HepG2 (cell line): ENCODE measurements around the gene ABCG2.

Experiments used
- HNRNPL ChIP-seq: fragments of 200-400 bp; formaldehyde crosslinking; IDR thresholded peaks from 2 replicates; pipeline ENCODE4 v1.6.1; 2017; ENCODE audit warnings: mild to moderate bottlenecking, low read depth, low read length
- RAD21 ChIP-seq: fragments of 450-650 bp; formaldehyde crosslinking; IDR thresholded peaks from 2 replicates; pipeline ENCODE4 v1.5.0; 2020; ENCODE audit warnings: mild to moderate bottlenecking

GRCh38 chr4:88178626-88179231, 20.3 kb upstream of the ABCG2 start:
- TF ChIP-seq HNRNPL (no peak), RAD21 (CRISPR knock-in tag) (no peak)
